HG03439 (cell line): Measurements from ENCODE around the gene PLCB4.

Experiments used
- ATAC-seq: cut with Tn5 transposase; IDR thresholded peaks from one replicate; pipeline ENCODE4 v1.9.1; 2021; ENCODE audit warnings: mild to moderate bottlenecking, moderate library complexity; ENCODE audit not compliant: unreplicated experiment

Gene PLCB4

GRCh38 chr20:9212735-9213134 is 143.8 kb downstream of the PLCB4 start:
- ATAC-seq, result no peak

GRCh38 chr20:9214685-9215084 is 145.8 kb downstream of the PLCB4 start:
- no peak for ATAC-seq

GRCh38 chr20:9215539-9215938 is 146.7 kb downstream of the PLCB4 start:
- ATAC-seq, result no peak

- ATAC-seq, result no peak
These were observed 149.7 kb downstream of the PLCB4 start for GRCh38 chr20:9218531-9218961.

- no peak for ATAC-seq
These were observed 152.1 kb downstream of the PLCB4 start for GRCh38 chr20:9220874-9221547.

GRCh38 chr20:9223296-9223695 is 154.4 kb downstream of the PLCB4 start:
- ATAC-seq, result no peak

- no peak for ATAC-seq
These were observed 157.0 kb downstream of the PLCB4 start for GRCh38 chr20:9225879-9226278.

- no peak for ATAC-seq
These were observed 159.2 kb downstream of the PLCB4 start for GRCh38 chr20:9227896-9228615.

GRCh38 chr20:9228774-9229450 is 160.0 kb downstream of the PLCB4 start:
- ATAC-seq, result no peak

- ATAC-seq, result no peak
These were observed 161.5 kb downstream of the PLCB4 start for GRCh38 chr20:9230406-9230805.

GRCh38 chr20:9233804-9234203 is 164.9 kb downstream of the PLCB4 start:
- ATAC-seq, result no peak

- ATAC-seq, result no peak
These were observed 166.6 kb downstream of the PLCB4 start for GRCh38 chr20:9235518-9235917.

GRCh38 chr20:9236458-9236857 is 167.6 kb downstream of the PLCB4 start:
- no peak for ATAC-seq

GRCh38 chr20:9241232-9241692 is 172.4 kb downstream of the PLCB4 start:
- ATAC-seq, result no peak

GRCh38 chr20:9241721-9242427 is 173.0 kb downstream of the PLCB4 start:
- ATAC-seq, result no peak

GRCh38 chr20:9243986-9244385 is 175.1 kb downstream of the PLCB4 start:
- ATAC-seq, result no peak

- no peak for ATAC-seq
These were observed 175.9 kb downstream of the PLCB4 start for GRCh38 chr20:9244811-9245210.

- no peak for ATAC-seq
These were observed 177.8 kb downstream of the PLCB4 start for GRCh38 chr20:9246731-9247130.

- no peak for ATAC-seq
These were observed 181.6 kb downstream of the PLCB4 start for GRCh38 chr20:9250511-9250910.

GRCh38 chr20:9253006-9253539 is 184.2 kb downstream of the PLCB4 start:
- ATAC-seq, result no peak

- ATAC-seq, result no peak
These were observed 186.3 kb downstream of the PLCB4 start for GRCh38 chr20:9255171-9255570.
